Amniotic stem cell (primary cell): ENCODE data around the gene LRPAP1.

Experiments used
- DNase-seq: peaks from one replicate; lab custom pipeline; 2025; lab: John Stamatoyannopoulos, UW

LRPAP1 gene

DNA sequence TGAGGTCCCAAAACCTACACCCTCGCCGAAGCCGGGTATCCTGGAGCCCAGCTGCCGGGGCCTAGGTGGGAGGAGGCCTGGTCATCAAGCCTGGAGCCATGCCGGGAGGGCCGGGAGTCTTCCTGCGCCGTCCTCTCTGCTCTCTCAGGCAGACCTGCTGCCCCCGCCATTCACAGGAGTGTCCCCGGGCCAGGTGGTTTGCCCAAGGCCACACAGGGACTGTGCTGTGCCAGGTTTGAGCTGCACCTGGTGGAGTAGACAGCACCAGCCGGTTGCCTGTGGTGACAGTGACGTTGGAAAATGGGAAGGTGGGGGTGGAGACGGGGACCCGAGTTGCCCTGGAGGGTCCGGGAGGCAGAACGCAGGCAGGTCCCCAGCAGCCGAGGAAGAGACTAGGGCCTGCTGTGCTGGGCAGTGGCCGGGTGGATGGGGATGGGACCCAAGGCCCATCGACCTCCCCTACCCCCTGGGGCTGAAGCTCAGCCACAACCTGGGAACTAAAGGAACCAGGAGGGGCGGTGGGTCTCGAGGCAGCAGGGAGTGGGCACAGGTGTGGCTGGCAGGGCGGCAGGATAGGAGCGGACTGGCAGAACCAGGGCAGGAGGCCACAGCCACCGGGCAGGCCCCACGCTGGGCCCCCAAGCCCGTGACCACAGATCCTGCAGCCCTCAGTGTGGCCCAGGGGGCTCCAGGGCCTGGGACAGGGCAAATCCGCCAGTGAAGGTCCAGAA lies 59.6 kb downstream of the LRPAP1 start:
- DNase-seq: no peak

DNA sequence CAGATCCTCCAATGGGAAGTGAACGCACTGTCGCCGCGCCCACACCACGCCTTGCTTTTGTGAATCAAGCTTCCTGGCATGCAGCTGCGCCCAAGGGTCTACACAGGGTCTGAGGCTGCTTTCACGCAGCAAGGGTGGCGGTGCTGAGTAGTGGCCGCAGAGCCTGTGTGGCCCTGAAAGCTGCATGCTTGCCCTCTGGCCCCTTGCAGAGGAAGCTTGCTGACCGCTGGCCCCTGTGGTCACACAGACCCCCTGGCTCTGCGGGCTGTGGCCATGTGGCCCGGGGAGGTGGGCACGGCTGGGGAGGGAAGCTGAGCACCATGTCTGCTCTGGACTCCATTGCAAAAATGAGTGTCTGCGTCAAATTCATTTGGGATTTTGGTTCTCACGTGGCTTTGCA lies 60.3 kb downstream of the LRPAP1 start:
- no peak for DNase-seq

DNA sequence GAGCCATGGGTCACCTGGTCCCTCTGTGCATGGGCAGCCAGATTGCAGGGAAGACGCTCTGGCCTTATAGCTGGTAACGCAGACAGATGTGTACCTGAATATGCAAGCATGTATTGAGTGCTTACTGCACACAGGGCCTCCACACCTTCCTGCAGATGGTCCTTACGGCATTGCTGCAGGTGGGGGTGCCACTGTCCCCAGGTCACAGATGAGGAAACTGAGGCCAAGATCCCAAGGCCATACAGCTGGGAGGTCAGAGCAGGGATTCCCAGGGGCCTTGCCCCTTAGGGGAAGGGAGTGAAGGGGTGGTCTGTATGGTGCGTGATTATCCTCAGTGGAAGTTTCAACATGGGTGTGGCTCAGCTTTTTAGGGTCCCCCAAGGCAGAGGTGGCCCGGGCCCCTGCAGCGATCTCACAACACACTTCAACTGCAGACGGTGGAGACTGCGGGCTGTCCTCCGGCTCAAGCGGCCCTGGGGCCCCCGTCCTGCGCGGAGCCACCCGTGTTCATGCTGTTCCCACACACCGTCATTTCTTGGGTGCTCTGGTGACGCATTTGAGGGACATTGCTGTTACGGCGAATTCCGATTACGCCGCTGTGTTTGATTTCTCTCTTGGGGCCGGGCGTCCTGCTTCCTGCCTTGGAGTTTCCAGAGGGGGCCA lies 61.0 kb downstream of the LRPAP1 start:
- DNase-seq: no peak

DNA sequence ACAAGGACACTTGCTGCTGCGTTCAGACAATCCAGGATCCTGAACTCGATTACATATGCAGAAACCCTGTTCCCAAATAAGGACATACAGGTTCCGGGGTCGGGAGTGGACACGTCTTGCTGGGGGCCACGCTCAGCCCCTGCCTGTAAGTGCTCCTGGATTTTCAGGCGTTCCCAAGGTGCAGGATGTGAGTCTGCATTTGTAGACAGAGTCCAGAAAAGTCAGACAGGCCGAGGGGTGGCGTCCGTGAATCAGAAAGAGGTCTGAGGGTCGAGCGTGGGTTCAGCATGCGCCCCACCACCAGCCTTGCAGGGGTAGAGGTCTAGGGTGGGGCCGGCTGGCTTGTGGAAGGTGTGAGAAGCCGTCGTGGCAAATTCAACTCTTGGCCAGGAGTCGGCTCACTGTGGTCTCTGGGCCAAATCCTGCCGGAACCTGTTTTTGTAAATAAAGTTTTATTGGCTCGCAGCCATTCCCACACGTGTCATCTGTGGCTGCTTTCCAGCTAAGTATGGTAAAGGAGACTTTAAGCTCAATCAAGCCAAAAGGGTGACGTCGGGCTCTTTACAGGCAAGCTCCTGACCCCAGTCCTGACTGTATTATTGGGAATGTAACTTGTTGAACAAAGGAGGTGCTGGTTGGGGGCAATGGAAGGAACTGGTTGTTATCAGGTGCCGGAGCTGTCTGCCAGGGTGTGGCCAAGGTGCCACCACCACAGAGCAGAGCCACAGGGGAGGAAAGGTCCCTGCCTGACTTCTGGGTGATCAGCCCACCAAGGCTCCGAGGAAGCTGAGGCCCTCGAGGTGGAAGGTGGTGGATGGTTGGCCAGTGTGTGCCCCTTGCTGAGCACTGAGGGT lies 61.8 kb downstream of the LRPAP1 start:
- no peak for DNase-seq

DNA sequence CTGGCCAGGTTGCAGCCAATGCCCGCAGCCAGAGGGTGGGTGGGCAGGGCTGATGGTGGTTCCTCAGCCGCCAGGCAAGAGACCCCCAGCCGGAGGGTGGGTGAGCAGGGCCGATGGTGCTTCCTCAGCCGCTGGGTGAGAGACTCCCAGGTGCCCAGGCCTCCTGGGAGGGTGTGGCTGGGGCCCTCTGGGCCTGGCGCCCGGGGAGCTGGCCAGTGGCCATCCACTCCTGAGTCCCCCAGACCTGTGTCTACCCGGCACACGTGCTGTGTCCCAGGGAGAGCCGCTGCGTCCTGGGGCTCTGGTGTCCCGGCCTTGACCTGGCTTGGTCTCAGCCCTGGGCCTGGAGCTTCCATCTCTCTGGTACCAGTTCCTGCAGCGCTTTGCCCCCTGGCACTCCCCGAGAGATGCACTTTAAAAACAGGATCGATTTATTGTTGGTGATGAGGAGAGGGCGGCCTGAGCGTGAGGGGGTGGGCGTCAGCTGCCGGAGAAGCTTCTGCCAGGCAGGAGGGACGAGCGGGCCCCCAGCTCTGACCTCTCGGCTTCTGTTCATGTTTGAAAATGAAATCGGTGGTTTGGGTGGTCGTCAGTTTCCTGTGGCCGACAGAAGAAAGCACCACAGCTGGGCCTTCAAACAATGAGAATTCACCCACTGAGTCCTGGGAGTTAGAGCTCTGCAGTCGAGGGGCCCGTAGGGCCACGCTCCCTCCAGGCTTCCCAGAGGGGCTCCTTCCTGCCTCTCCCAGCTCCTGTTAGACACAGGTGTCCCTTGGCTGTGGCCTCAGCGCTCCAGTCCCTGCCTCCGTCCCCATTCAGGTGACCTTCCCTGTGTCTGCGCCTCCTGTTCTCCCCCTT lies 62.6 kb downstream of the LRPAP1 start:
- DNase-seq: no peak

DNA sequence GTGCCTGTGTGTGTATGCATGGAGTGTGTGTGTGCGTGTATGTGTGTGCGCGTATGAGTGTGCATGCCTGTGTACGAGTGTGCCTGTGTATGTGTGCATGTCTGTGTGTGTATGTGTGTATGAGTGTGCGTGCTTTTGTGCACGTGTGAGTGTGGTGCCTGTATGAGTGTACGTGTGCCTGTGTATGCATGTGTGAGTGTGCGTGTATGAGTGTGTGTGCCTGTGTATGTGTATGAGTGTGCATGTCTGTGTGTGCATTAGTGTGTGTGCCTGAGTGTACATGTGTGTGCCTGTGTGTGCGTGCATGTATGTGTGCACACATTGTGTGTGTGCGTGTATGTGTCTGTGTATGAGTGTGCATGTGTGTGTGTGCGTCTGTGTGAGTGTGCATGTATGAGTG lies 63.4 kb downstream of the LRPAP1 start:
- DNase-seq: no peak

DNA sequence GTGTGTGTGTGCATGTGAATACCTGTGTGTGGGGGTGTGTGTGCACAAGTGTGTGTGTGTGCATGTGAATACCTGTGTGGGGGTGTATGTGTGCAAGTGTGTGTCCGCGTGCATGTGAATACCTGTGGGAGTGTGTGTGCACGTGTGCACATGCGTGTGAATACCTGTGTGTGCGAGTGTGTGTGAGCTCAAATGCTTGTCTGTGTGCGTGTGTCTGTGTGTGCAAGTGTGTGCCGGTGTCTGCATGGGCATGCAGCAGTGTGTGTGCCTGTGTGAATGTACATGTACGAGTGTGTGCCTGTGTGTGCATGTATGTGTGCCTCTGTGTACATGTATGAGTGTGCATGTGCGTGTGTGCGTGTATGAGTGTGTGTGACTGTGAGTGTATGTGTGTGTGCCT lies 64.1 kb downstream of the LRPAP1 start:
- no peak for DNase-seq

DNA sequence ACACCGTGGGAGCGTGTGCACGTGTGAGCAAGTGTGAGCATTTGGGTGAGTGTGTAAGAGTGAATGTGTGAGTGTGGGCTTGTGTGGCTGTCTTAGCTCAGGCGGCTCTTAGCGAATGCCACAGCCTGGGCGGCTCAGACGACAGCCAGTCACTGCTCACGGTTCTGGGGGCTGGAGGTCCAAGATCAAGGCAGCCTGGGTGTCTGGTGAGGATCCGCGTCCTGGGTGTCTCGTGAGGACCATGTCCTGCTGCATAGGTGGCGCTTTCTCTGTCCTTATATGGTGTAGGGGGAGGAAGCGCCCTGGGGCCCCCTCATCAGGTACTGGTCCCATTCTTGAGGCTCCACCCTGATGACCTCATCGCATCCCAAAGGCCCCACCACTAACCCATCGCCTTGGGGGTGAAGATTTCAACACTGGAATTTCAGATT lies 64.6 kb downstream of the LRPAP1 start:
- DNase-seq: no peak

DNA sequence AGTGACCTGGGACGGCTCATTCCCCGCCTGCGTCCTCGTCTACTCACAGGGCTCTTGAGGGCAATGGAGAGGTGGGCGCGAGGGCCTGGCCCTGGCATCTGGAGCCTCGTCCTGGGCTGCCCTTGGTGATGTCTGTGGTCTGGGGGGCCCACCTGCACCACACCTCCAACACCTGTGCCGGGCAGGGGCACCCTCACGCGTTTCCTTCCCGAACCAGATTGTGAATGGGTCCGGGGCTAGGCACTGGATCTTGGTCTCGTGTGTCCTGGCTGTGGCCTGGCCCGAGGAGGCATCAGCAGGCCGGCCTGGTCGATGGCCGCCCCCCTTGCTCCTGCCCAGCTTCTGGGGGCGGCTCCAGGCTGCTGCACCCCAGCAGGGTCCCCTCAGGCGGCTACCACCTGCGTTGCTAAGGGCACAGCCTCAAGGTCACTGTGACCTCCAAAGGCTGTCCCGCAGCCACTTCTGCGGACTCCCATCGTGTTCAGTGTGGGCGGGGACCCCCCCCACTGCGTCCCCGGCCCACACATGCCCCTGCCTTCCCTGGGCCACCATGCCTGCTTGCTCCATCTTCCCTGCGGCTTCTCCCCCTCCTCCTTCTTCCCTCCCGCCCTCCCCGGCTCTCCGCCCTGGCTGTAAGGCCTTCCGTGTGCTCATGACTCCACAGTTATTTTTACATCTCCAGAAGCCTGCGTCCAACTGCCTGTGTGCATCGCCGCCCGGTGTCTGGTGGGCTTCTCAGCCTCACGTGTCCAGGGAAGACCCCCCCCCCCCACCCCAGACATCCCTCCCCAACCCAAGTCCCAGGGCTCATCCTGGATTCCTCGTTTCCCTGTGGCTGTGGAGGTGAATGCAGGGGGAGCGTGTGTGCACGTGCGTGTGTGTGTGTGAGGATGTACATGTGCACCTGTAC lies 65.3 kb downstream of the LRPAP1 start:
- no peak for DNase-seq

DNA sequence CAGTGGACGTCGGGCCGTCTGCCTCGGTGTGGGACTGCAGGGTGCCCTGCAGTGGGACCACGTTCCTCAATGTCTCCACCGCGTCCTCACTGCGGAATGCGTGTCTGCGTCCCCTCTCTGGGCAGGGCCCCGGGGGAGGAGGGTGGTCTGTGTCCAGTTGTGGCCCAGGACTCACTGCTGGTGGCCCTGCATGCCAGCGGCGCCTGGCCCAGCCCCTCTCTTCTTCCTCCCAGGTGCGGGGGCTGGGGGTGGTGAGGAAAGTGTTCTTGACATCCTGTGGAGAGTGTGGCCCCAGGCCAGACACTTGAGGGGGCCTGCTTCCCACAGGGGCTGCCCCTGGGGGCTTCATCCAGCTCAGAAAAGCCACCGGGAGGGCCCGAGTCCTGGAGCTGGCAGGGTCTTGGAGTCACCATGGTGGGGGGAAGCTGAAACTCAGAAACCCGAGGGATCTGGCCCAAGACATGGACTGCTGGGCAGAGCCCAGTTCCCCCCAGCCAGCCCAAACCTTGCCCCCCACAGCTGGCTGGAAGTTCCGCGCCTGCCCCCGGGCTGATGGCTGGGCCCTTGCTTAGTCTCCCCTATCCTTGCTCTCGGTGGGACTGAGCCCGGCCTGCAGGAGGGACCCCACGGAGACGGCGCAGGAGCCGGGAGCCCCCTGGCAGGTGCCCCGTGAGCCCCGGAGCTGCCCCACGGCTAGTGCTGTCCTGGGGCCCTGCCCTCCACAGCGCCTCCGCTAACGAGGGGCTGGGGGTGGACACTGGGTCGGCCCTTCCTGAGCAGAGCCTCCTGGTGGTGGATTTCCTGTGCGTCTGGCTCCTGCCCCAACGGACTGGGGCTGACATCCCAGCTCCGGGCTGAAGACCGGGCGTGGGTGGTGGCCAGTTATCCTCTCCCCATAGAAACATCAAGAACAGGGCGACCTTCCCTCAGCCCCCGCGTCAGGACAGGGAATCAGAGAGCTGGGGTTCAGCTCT lies 66.2 kb downstream of the LRPAP1 start:
- DNase-seq: no peak

DNA sequence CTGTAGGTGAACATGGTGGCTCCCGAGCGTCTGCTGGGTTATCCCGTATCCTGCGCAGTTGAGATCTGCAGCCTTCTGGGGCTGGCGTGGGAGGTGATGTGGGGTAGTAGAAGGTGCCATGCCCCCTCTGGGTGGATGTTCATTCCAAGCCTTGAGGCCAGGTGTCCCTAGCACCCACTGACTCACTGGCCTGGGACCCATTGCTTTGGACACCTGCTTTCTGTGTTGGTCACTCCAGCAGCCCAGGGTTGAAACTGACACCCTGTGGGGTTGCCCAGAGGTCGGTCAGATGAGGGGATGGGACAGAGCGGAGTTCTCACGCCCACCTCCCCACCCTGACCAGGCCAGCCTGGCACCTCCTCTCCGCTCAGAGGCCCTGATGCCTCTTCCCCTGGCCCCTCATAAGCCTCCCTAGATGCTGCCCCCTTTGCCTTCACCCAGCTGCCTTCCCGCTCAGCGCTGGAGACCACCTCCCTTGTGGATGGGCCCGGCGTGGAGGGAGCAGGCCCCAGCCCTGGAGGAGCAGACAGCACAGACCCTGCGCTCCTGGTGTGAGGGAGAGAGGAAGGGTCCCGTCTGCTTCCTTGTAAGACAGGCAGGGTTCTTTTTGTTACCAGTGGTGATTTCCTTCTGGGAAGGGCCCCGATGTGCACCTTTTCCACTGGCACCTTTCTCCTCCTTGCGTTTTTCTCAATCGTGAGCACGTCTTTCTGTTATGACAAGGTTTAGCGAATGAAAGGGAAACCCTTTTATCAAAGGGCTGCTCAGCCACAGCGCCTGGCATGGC lies 67.1 kb downstream of the LRPAP1 start:
- DNase-seq: no peak

DNA sequence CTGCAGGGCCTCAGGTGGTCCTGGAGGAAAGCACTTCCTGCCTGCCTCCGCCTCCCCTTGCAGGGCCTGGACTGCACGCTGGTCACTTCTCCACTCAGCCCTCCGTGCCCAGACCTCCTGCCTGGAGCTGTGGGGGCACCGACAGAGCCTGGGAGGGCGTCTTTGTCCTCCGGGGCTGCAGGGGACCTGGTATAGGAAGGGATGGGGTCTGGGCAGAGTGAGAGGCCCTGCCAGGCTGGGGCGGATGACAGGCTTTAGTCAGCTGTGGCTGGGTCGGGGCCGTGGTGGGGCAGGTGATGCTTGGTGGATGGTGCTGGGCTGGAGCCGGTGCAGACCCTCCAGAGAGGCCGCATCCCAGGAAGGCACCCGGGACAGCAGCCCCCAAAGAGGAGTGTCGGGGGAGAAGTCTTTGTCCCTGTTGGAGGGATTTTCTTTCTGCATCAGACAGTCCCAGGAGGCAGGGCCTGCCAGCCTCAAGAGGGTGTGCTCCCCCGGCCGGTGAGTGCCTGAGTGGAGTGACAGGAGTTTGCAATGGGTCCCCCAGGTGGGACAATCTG lies 67.8 kb downstream of the LRPAP1 start:
- DNase-seq: no peak

DNA sequence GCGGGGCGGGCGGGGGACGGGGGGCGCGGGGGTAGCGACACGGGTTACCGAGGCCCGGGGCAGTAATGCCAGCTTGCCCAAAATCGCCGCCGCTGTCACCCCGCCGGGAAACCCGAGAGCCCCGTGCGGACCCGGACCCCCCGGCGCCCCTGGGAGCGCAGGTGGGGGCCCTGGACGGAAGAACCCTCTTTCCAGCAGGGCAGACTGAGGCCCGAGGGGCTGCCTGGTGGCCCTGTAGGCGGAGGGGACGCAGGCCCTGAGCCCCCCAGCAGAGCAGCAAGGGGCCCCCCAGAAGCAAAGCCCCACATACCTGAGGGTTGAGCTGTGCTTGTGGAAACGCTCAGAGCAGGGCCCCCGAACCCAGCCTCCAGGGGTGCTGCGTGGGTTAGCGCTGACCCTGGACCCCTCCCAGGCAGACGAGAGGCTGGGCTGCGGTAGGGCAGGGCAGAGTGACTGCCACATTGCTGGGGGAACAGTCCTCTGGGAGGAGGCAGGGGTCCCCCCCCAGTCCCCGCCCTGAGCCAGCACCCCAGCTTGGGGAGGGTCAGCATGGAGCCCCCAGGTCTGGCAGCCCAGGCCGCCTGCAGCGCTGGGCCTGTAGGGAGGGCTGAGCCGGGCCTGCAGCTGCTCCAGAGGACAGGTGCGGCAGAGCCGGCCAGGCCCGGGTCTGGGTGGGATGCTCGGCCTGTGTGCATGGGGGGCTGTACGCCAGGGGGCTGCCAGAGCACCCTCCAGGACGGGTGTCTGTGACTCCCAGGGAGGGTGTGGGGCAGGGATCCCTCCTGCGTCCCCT lies 68.5 kb downstream of the LRPAP1 start:
- DNase-seq: no peak

DNA sequence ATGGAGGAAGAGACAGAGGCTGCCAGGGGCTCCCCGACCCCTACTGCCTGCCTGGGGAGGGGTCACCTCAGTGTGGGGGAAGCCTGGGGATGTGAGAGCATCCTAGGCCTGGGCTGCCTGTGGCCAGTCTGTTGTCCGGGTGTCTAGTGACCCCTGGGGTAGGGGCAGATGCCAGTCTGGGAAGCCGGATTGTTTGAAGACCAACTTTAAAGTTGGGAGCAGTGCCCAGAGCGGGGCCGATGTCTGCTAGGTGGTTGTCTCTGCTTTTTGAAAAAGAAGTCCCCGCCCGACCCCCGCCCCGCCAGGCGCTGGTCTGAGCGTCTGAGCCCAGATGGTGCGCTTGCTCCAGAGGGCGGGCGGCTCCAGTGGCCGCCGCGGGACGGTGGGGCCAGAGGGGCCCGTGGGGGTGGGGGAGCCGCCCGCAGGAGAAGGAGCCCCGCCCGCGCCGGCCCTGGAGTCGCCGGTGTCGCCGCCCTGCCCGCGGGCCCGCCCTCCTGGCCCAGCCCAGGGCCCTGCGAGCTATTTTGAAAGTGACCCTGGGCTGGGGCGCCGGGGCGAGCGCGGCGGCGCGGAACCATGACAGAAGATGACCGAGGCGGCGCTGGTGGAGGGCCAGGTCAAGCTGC lies 69.3 kb downstream of the LRPAP1 start, which contains the start of gene DOK7:
TSS of gene DOK7 (plus strand) at position 517 of the 626 bp plus-strand sequence. CDS start at position 587, 70 bp downstream.
- DNase-seq: no peak

DNA sequence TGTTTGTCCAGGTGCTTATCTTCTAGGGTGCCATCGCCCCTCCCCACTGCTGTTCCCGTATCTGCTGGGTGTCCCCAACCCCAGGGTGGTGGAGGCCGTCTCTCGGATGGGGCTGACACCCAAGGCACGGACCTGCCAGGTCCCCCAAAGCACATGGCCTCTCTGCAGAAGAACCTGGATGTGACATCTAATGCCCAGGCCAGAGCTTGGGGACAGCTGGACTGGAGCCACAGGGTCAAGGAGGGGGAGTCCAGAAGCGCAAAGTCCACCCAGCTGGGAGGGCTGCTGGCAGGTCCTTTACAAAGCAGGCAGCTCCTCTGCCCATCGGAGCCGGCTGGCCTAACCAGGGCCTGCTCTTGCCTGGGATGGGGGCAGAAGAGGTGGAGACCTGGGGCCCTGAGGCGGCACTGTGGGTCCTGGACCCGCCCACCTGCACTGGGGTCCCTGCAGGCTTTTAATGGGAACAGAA lies 69.9 kb downstream of the LRPAP1 start:
- no peak for DNase-seq

DNA sequence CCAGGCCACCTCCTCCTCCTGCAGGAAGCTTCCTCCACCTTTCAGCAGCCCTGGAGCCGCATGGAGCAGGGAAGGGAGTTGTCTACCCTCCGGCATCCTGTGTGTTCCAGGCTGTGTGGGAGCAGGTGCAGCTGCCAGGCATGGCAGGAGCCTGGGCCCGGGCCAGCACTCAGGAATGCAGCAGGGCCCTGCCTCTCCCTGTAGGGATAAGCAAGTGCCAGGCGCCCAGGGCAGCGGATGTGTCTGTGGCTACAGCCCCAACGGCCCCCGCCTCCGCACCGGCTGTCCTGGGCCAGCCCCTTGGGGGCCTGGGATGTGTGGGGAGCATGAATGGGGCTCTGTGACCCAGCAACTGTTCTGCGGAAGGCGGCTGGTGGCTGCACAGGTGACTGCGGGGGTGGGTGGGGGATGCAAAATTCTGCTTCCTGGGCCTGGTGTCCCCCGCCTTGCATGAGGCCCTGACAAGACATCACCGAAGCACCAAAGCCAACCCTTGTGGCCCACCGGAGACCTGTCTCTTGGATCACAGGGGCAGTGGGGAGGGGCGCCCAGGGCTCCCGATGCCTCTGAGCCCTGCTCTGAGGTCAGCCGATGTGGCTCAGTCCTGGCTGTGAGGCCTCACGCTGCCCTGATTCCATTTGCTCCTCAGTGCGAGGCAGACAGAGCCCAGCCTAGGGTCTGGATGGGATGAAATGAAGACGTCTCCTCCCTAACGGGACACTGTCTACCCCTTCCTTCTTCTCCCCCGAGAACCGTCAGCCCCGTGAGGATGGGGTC lies 70.5 kb downstream of the LRPAP1 start:
- DNase-seq: no peak
